ENCODE measurements around the gene CARD11. TPM values are rescaled to one million over a fixed set of nuclear protein-coding genes. Genes with fewer than 3 reads are reported as not detected.

CARD11 gene
- total RNA-seq, 1 donor from 2014 or later: 0.37 TPM

DNA sequence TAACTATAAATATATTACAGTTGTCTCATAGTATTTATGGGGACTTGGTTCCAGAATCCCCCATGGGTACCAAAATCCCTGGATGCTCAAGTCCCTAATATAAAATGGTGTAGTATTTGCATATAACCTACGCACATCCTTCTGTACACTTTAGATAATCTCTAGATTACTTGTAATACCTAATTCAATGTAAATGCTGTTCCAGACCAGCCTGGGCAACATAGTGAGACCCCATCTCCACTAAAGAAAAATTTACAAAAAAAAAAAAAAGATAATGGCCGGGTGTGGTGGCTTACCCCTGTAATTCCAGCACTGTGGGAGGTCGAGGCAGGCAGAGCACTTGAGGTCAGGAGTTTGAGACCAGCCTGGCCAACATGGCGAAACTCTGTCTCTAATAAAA, 182.2 kb downstream of the CARD11 start:
- Mint-ChIP-seq H3K4me1 (peaks cover 29% of the 10 kb centered on the region), H3K27ac (ENCODE audit: unreplicated experiment) (no peak overlapping the region), H3K4me3 (no peak overlapping the region), H3K9me3 (no peaks in the 10 kb centered on the region), H3K36me3 (ENCODE audit: low read depth) (no peaks in the 10 kb centered on the region), H3K27me3 (ENCODE audit: low read depth) (no peaks in the 10 kb centered on the region)
- TF ChIP-seq, protein P1, sequence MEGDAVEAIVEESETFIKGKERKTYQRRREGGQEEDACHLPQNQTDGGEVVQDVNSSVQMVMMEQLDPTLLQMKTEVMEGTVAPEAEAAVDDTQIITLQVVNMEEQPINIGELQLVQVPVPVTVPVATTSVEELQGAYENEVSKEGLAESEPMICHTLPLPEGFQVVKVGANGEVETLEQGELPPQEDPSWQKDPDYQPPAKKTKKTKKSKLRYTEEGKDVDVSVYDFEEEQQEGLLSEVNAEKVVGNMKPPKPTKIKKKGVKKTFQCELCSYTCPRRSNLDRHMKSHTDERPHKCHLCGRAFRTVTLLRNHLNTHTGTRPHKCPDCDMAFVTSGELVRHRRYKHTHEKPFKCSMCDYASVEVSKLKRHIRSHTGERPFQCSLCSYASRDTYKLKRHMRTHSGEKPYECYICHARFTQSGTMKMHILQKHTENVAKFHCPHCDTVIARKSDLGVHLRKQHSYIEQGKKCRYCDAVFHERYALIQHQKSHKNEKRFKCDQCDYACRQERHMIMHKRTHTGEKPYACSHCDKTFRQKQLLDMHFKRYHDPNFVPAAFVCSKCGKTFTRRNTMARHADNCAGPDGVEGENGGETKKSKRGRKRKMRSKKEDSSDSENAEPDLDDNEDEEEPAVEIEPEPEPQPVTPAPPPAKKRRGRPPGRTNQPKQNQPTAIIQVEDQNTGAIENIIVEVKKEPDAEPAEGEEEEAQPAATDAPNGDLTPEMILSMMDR (conservative IDR thresholded peaks at IDR 0.05): no peak
- no peak for DNase-seq (ENCODE audit: low read depth, low spot score)

DNA sequence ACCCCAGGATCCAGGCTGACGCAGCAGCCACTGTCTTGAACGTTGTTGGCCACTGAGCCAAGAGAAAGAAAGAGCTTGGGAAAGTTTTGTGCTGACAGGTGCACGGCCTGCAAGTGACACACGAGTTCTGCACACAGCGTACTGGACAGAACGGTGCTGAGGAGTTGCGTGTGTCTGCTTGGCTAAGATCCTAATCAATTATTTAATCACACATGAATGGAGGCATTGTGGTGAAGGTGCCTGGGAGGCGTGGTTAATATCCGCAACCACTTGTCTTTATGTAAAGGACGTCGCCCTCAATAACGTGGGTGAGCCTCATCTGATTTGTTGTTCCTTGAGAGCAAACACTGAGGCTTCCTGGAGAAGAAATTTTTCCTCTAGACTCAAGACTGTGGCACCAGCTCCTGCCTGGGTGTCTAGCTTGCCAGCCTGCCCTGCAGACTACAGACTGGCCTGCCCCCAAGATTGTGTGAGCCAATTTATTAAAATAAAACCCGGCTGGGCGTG, 183.0 kb downstream of the CARD11 start:
- peaks cover 32% of the 10 kb centered on the region for H3K4me1 Mint-ChIP-seq
- H3K36me3 Mint-ChIP-seq (ENCODE audit: low read depth): no peaks in the 10 kb centered on the region
- H3K4me3 Mint-ChIP-seq: no peak overlapping the region
- H3K27ac Mint-ChIP-seq (ENCODE audit: unreplicated experiment): no peak overlapping the region
- TF ChIP-seq, protein P1 (conservative IDR thresholded peaks at IDR 0.05): no peak
- DNase-seq (ENCODE audit: low read depth, low spot score): no peak
- H3K9me3 Mint-ChIP-seq: no peaks in the 10 kb centered on the region
- no peaks in the 10 kb centered on the region for H3K27me3 Mint-ChIP-seq (ENCODE audit: low read depth)

DNA sequence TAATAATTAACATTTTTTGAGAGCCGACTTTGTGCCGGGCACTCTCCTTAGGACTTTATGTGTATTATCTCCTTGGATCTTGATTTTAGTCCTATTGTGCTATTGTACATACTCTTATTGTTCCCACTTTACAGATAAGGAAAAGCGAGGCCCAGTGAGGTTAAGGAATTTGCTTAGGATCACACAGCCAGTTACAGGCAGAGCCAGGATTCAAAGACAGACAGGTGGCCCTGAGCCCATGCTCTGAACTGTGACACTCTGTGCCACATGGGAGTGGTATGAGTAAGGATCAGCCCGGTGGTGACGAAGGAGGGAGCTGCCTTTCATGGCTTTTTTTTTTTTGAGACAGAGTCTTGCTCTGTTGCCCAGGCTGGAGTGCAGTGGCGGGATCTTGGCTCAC, 183.7 kb downstream of the CARD11 start:
- Mint-ChIP-seq H3K27me3 (ENCODE audit: low read depth) (no peaks in the 10 kb centered on the region), H3K36me3 (ENCODE audit: low read depth) (no peaks in the 10 kb centered on the region), H3K27ac (ENCODE audit: unreplicated experiment) (no peak overlapping the region), H3K4me3 (no peak overlapping the region), H3K4me1 (peaks cover 30% of the 10 kb centered on the region), H3K9me3 (no peaks in the 10 kb centered on the region)
- TF ChIP-seq, protein P1 (conservative IDR thresholded peaks at IDR 0.05): no peak
- DNase-seq (ENCODE audit: low read depth, low spot score): no peak

DNA sequence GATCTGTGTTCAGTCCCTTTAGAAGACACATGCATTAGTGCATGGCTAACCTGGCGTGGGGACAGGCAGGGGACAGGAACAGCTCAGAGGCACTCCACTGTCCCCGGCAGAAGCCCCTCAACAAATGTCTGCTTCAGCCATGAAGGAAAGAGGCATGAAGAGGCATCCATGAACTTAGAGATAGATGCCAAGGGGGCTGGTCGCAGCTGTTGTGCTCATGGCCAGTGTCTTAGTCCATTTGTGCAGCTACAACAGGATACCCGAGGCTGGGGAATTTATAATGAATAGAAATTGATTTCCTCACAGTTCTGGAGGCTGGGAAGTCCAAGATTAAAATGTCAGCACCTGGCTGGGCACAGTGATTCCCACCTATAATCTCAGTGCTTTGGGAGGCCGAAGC, 185.0 kb downstream of the CARD11 start:
- TF ChIP-seq, protein P1 (conservative IDR thresholded peaks at IDR 0.05): no peak
- no peaks in the 10 kb centered on the region for H3K36me3 Mint-ChIP-seq (ENCODE audit: low read depth)
- H3K9me3 Mint-ChIP-seq: no peaks in the 10 kb centered on the region
- no peak for DNase-seq (ENCODE audit: low read depth, low spot score)
- H3K27ac Mint-ChIP-seq (ENCODE audit: unreplicated experiment): no peak overlapping the region
- no peak overlapping the region for H3K4me3 Mint-ChIP-seq
- no peaks in the 10 kb centered on the region for H3K27me3 Mint-ChIP-seq (ENCODE audit: low read depth)
- H3K4me1 Mint-ChIP-seq: peaks cover 22% of the 10 kb centered on the region

DNA sequence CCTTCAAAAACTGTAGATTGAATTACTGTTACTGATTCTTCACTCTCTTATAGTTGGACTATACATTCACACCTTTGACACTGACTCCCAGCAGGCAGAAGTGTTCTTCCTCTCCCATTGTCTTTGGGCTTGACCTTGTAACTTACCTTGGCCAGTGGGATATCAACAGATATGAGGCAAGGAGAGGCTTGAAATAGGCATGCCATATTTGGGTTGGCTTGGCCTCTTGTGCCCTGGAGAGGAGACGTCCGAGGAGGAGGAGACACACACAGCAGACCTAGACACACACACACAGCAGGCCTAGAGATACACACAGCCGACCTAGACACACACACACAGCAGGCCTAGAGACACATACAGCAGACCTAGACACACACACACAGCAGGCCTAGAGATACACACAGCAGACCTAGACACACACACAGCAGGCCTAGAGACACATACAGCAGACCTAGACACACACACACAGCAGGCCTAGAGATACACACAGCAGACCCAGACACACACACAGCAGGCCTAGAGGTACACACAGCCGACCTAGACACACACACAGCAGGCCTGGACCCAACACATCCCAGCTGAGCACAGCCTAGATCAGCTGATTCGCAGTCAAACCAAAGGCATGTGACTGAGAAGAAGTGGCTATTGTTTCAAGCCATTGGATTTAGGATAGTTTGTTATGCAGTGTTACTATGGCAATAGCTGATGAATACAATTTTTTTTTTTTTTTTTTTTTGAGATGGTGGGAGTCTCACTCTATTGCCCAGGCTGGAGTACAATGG, 187.1 kb downstream of the CARD11 start:
- no peaks in the 10 kb centered on the region for H3K36me3 Mint-ChIP-seq (ENCODE audit: low read depth)

More for the DNA sequence above, 187.1 kb downstream of the CARD11 start:
- Mint-ChIP-seq H3K9me3 (peaks cover 2% of the 10 kb centered on the region), H3K4me3 (no peak overlapping the region), H3K27ac (ENCODE audit: unreplicated experiment) (no peak overlapping the region), H3K4me1 (peaks cover 16% of the 10 kb centered on the region), H3K27me3 (ENCODE audit: low read depth) (no peaks in the 10 kb centered on the region)
- TF ChIP-seq, protein P1 (conservative IDR thresholded peaks at IDR 0.05): no peak
- no peak for DNase-seq (ENCODE audit: low read depth, low spot score)

Other genes with a start within 250 kb of the CARD11 start
- 62.5 and 63.5 TPM in 2 replicates for gene GNA12, start 199.6 kb downstream of the CARD11 start, total RNA-seq

All from neural crest cell (in vitro differentiated cells).